Measurements from ENCODE around the gene C1orf226.

C1orf226 gene

GRCh38 chr1:162360237-162360873 is 21.2 kb upstream of the C1orf226 start:
- H3K27me3 Mint-ChIP-seq: peaks cover 1% of the 10 kb centered on the region
- H3K4me1 Mint-ChIP-seq (ENCODE audit: low read depth): no peaks in the 10 kb centered on the region
- H3K9me3 Mint-ChIP-seq (ENCODE audit: low read depth): no peaks in the 10 kb centered on the region
- no peak overlapping the region for H3K4me3 Mint-ChIP-seq
- H3K36me3 Mint-ChIP-seq: no peaks in the 10 kb centered on the region
- H3K27ac Mint-ChIP-seq: no peak overlapping the region

GRCh38 chr1:162360874-162361260 is 20.7 kb upstream of the C1orf226 start:
- Mint-ChIP-seq H3K36me3 (no peaks in the 10 kb centered on the region), H3K4me3 (no peak overlapping the region), H3K9me3 (ENCODE audit: low read depth) (no peaks in the 10 kb centered on the region), H3K27ac (no peak overlapping the region), H3K27me3 (peaks cover 1% of the 10 kb centered on the region), H3K4me1 (ENCODE audit: low read depth) (no peaks in the 10 kb centered on the region)

GRCh38 chr1:162361349-162361748 is 20.2 kb upstream of the C1orf226 start:
- Mint-ChIP-seq H3K27ac (no peak overlapping the region), H3K9me3 (ENCODE audit: low read depth) (no peaks in the 10 kb centered on the region), H3K27me3 (peaks cover 1% of the 10 kb centered on the region), H3K4me3 (no peak overlapping the region), H3K36me3 (no peaks in the 10 kb centered on the region), H3K4me1 (ENCODE audit: low read depth) (no peaks in the 10 kb centered on the region)

- H3K4me1 Mint-ChIP-seq (ENCODE audit: low read depth): no peaks in the 10 kb centered on the region
- no peaks in the 10 kb centered on the region for H3K27me3 Mint-ChIP-seq
- H3K36me3 Mint-ChIP-seq: no peaks in the 10 kb centered on the region
- no peak overlapping the region for H3K27ac Mint-ChIP-seq
- H3K4me3 Mint-ChIP-seq: no peak overlapping the region
- no peaks in the 10 kb centered on the region for H3K9me3 Mint-ChIP-seq (ENCODE audit: low read depth)
Measured at GRCh38 chr1:162363823-162364222, 17.7 kb upstream of the C1orf226 start.

- H3K36me3 Mint-ChIP-seq: no peaks in the 10 kb centered on the region
- H3K27ac Mint-ChIP-seq: no peak overlapping the region
- H3K4me3 Mint-ChIP-seq: no peak overlapping the region
- H3K4me1 Mint-ChIP-seq (ENCODE audit: low read depth): no peaks in the 10 kb centered on the region
- no peaks in the 10 kb centered on the region for H3K9me3 Mint-ChIP-seq (ENCODE audit: low read depth)
- no peaks in the 10 kb centered on the region for H3K27me3 Mint-ChIP-seq
Measured at GRCh38 chr1:162364498-162364897, 17.0 kb upstream of the C1orf226 start.

GRCh38 chr1:162365284-162366020 is 16.1 kb upstream of the C1orf226 start:
- no peaks in the 10 kb centered on the region for H3K4me1 Mint-ChIP-seq (ENCODE audit: low read depth)
- H3K36me3 Mint-ChIP-seq: no peaks in the 10 kb centered on the region
- H3K9me3 Mint-ChIP-seq (ENCODE audit: low read depth): no peaks in the 10 kb centered on the region
- no peak overlapping the region for H3K4me3 Mint-ChIP-seq
- no peaks in the 10 kb centered on the region for H3K27me3 Mint-ChIP-seq
- H3K27ac Mint-ChIP-seq: no peak overlapping the region

GRCh38 chr1:162366149-162366548 is 15.4 kb upstream of the C1orf226 start:
- Mint-ChIP-seq H3K4me1 (ENCODE audit: low read depth) (no peaks in the 10 kb centered on the region), H3K36me3 (no peaks in the 10 kb centered on the region), H3K4me3 (no peak overlapping the region), H3K27me3 (no peaks in the 10 kb centered on the region), H3K27ac (no peak overlapping the region), H3K9me3 (ENCODE audit: low read depth) (no peaks in the 10 kb centered on the region)

GRCh38 chr1:162366671-162367070 is 14.9 kb upstream of the C1orf226 start:
- Mint-ChIP-seq H3K4me3 (no peak overlapping the region), H3K27me3 (no peaks in the 10 kb centered on the region), H3K9me3 (ENCODE audit: low read depth) (no peaks in the 10 kb centered on the region), H3K27ac (no peak overlapping the region), H3K4me1 (ENCODE audit: low read depth) (no peaks in the 10 kb centered on the region), H3K36me3 (no peaks in the 10 kb centered on the region)

GRCh38 chr1:162367073-162367472 is 14.5 kb upstream of the C1orf226 start:
- Mint-ChIP-seq H3K27ac (no peak overlapping the region), H3K4me3 (no peak overlapping the region), H3K36me3 (no peaks in the 10 kb centered on the region), H3K9me3 (ENCODE audit: low read depth) (no peaks in the 10 kb centered on the region), H3K4me1 (ENCODE audit: low read depth) (no peaks in the 10 kb centered on the region), H3K27me3 (no peaks in the 10 kb centered on the region)

GRCh38 chr1:162367772-162368171 is 13.8 kb upstream of the C1orf226 start:
- Mint-ChIP-seq H3K27me3 (no peaks in the 10 kb centered on the region), H3K9me3 (ENCODE audit: low read depth) (no peaks in the 10 kb centered on the region), H3K4me1 (ENCODE audit: low read depth) (no peaks in the 10 kb centered on the region)

GRCh38 chr1:162368451-162368850 is 13.1 kb upstream of the C1orf226 start:
- Mint-ChIP-seq H3K4me1 (ENCODE audit: low read depth) (no peaks in the 10 kb centered on the region), H3K9me3 (ENCODE audit: low read depth) (no peaks in the 10 kb centered on the region), H3K27ac (no peak overlapping the region), H3K27me3 (no peaks in the 10 kb centered on the region), H3K4me3 (no peak overlapping the region), H3K36me3 (no peaks in the 10 kb centered on the region)

More at GRCh38 chr1:162367772-162368171, 13.8 kb upstream of the C1orf226 start:
- H3K27ac Mint-ChIP-seq: no peak overlapping the region
- no peak overlapping the region for H3K4me3 Mint-ChIP-seq
- no peaks in the 10 kb centered on the region for H3K36me3 Mint-ChIP-seq

- H3K36me3 Mint-ChIP-seq: no peaks in the 10 kb centered on the region
- no peaks in the 10 kb centered on the region for H3K4me1 Mint-ChIP-seq (ENCODE audit: low read depth)
- no peaks in the 10 kb centered on the region for H3K27me3 Mint-ChIP-seq
- no peak overlapping the region for H3K4me3 Mint-ChIP-seq
- H3K9me3 Mint-ChIP-seq (ENCODE audit: low read depth): no peaks in the 10 kb centered on the region
- H3K27ac Mint-ChIP-seq: no peak overlapping the region
Measured at GRCh38 chr1:162369571-162369970, 12.0 kb upstream of the C1orf226 start.

GRCh38 chr1:162370161-162370560 is 11.4 kb upstream of the C1orf226 start:
- Mint-ChIP-seq H3K36me3 (no peaks in the 10 kb centered on the region), H3K9me3 (ENCODE audit: low read depth) (no peaks in the 10 kb centered on the region), H3K27ac (no peak overlapping the region), H3K4me1 (ENCODE audit: low read depth) (no peaks in the 10 kb centered on the region), H3K27me3 (no peaks in the 10 kb centered on the region), H3K4me3 (no peak overlapping the region)

GRCh38 chr1:162370721-162371120 is 10.8 kb upstream of the C1orf226 start:
- Mint-ChIP-seq H3K9me3 (ENCODE audit: low read depth) (no peaks in the 10 kb centered on the region), H3K4me1 (ENCODE audit: low read depth) (no peaks in the 10 kb centered on the region), H3K36me3 (no peaks in the 10 kb centered on the region), H3K4me3 (no peak overlapping the region), H3K27ac (no peak overlapping the region), H3K27me3 (no peaks in the 10 kb centered on the region)

GRCh38 chr1:162371611-162372010 is 9.9 kb upstream of the C1orf226 start:
- H3K4me3 Mint-ChIP-seq: no peak overlapping the region
- H3K4me1 Mint-ChIP-seq (ENCODE audit: low read depth): no peaks in the 10 kb centered on the region

More at GRCh38 chr1:162371611-162372010, 9.9 kb upstream of the C1orf226 start:
- Mint-ChIP-seq H3K36me3 (no peaks in the 10 kb centered on the region), H3K9me3 (ENCODE audit: low read depth) (no peaks in the 10 kb centered on the region), H3K27ac (no peak overlapping the region), H3K27me3 (no peaks in the 10 kb centered on the region)
